ENCODE data around the gene IL27RA. TPM values are rescaled to one million over a fixed set of nuclear protein-coding genes. Genes with fewer than 3 reads are reported as not detected.

Gene IL27RA
- total RNA-seq, 4 donors from 2014 or later, result 3.0 to 5.5 (median 4.5) TPM

DNA sequence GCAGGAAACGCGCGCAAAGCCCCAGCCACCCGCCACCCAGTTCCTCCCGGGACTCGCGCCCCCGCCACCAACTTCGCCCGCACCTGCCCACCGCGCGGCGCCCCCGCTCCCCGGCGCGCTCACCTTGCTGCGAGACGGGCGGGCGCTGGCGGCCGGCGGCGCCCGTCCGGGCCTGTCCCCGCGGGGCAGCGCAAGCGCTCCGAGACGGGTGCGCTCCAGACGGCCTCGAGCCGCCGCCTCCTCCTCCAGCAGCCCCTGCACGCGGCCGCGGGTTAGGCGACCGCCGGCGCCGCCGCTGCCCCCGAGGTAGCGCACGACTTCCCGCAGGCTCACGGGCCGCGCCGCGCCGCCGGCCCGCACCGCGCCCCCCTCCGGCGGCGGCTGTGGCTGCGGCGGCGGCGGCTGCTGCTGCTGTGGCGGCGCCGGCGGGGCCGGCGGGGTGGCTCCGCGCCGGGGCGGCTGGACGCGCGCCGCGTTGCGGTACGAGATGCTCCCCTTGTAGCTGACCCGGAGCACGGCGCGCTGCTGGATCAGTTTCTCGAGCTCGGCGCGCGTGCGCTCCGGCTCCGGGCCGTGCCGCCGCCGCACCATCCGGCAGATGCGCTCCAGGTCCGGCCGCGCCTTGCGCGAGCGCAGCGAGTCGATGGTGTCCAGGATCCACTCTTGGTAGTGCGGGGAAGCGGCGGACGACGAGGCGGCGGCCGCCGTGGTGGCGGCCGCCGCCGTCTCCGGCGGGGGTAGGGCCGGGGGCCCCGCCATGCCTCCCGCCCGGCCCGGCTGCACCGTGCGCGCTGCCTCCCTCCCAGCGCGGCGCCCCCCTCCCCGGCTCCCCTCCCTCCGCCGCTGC lies 58.3 kb downstream of the IL27RA start:
- no peaks in the 10 kb centered on the region for H3K27me3 ChIP-seq
- H3K36me3 ChIP-seq, result peaks cover 8 to 29% (median 18%) of the 10 kb centered on the region in 4 donors
- intact Hi-C loops (cut with DNase I), result no loop called here
- H3K4me3 ChIP-seq, result peak overlapping the region; percentile 72 to 80 (median 75)
- H3K27ac ChIP-seq (replicated peaks in 1 of 4), result peak overlapping the region; percentile 94 to 97 (median 94)
- TF ChIP-seq, protein P1, sequence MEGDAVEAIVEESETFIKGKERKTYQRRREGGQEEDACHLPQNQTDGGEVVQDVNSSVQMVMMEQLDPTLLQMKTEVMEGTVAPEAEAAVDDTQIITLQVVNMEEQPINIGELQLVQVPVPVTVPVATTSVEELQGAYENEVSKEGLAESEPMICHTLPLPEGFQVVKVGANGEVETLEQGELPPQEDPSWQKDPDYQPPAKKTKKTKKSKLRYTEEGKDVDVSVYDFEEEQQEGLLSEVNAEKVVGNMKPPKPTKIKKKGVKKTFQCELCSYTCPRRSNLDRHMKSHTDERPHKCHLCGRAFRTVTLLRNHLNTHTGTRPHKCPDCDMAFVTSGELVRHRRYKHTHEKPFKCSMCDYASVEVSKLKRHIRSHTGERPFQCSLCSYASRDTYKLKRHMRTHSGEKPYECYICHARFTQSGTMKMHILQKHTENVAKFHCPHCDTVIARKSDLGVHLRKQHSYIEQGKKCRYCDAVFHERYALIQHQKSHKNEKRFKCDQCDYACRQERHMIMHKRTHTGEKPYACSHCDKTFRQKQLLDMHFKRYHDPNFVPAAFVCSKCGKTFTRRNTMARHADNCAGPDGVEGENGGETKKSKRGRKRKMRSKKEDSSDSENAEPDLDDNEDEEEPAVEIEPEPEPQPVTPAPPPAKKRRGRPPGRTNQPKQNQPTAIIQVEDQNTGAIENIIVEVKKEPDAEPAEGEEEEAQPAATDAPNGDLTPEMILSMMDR (IDR thresholded peaks at IDR 0.05), result no peak
- TF ChIP-seq POLR2AphosphoS5 (IDR thresholded peaks at IDR 0.05) (no peak), POLR2A (IDR thresholded peaks at IDR 0.05; ENCODE audit: low read depth) (no peak), EP300 (IDR thresholded peaks at IDR 0.05) (no peak)
- H3K9me3 ChIP-seq, result peaks cover 0 to 10% (median 7%) of the 10 kb centered on the region in 4 donors
- 0% methylated on average over 20 of the region's 142 CpGs for WGBS
- H3K4me1 ChIP-seq, result peaks cover 16 to 37% (median 22%) of the 10 kb centered on the region in 4 donors
- DNase-seq (ENCODE audit: extremely low spot score), result no peak

DNA sequence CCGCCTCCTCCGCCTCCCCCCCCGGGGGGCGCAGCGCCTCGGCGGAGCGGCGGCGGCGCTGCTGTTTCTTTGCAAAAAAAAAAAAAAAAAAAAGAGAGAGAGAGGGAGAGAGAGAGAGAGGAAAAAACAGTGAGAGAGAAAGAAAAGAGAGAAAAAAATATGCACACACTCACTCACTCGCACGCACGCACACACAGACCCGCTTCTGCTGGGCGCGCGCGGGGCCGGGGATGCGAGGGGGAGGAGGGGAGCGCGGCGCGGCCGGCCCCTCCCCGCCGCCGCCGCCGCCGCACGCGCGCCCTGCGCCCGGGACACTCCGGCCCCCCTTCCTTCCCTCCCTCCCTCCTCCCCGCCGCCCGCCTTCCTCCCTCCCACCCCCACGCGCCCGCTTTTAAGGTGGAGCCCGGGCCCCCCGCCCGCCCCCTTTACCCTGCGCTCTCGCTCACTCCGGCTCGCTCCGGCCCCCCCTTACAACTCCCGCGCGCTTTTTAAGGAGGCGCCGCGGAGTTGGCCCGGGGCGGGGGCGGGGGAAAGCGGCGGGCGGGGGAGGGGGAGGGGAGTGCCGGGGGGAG lies 59.0 kb downstream of the IL27RA start, which contains the start of gene SAMD1:
TSS of gene SAMD1 (minus strand) at position 243 of the 572 bp plus-strand sequence.
- peaks cover 8 to 31% (median 19%) of the 10 kb centered on the region in 4 donors for H3K36me3 ChIP-seq
- WGBS, result under 1% methylated on average over 27 of the region's 65 CpGs
- peak within 1 kb of the TSS; percentile 72 to 80 (median 75) for H3K4me3 ChIP-seq
- peaks cover 16 to 37% (median 22%) of the 10 kb centered on the region in 4 donors for H3K4me1 ChIP-seq
- H3K27ac ChIP-seq (replicated peaks in 1 of 4), result peak within 1 kb of the TSS; percentile 94 to 97 (median 94)
- H3K9me3 ChIP-seq, result peaks cover 0 to 10% (median 7%) of the 10 kb centered on the region in 4 donors
- intact Hi-C loops (cut with DNase I), result no loop called here
- peak; percentile 97 for DNase-seq (ENCODE audit: extremely low spot score)
- no peaks in the 10 kb centered on the region for H3K27me3 ChIP-seq
- TF ChIP-seq, protein P1 (IDR thresholded peaks at IDR 0.05), result no peak
- TF ChIP-seq POLR2AphosphoS5 (IDR thresholded peaks at IDR 0.05) (no peak), POLR2A (IDR thresholded peaks at IDR 0.05; ENCODE audit: low read depth) (no peak), EP300 (IDR thresholded peaks at IDR 0.05) (no peak)

DNA sequence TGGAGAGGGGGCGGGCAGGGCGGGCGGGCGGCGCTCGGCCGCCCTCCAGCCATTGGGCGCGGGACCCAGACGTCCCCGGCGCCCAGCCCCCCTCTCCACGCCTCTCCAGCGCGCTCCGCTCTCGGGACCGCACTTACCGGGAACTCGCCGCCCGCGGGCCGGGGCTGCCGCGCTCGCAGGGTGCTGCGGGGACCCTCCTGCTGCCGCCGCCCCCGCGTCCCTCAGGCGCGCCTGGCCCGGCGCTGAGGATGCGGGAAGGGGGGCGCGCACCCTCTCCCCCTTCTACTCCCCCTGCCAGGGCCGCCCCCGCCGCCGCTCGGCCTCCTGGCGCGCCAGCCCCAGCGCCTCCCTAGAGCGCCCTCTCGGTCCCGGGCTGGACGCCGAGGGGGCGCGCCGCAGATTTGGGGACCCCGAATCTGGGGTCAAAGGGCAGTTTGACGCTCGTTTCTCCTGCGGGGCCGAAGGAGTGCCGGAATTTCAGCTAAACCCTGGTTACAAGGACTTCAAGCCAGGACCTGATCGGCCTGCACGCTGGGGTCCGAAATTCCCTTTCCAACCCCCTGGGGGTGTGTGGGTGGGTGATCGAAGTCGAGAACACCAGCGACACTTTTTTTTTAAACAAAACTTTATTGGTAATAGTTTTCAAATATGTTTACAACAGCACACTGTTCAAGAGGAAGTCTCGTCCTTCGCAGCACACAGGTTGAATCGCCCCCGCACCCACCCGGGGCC lies 59.7 kb downstream of the IL27RA start:
- H3K27ac ChIP-seq (replicated peaks in 1 of 4), result peak overlapping the region; percentile 94 to 97 (median 94)
- TF ChIP-seq POLR2AphosphoS5 (IDR thresholded peaks at IDR 0.05), result peak; percentile 66 to 89
- peak; percentile 40 for TF ChIP-seq POLR2A (IDR thresholded peaks at IDR 0.05; ENCODE audit: low read depth)
- TF ChIP-seq EP300 (IDR thresholded peaks at IDR 0.05), result no peak
- TF ChIP-seq, protein P1 (IDR thresholded peaks at IDR 0.05), result peak in 2 of 3 experiments; percentile 20 to 29
- WGBS, result 0% methylated on average over 11 of the region's 72 CpGs
- DNase-seq (ENCODE audit: extremely low spot score), result no peak
- peaks cover 0 to 10% (median 7%) of the 10 kb centered on the region in 4 donors for H3K9me3 ChIP-seq
- intact Hi-C loops (cut with DNase I), result no loop called here
- peaks cover 9 to 36% (median 23%) of the 10 kb centered on the region in 4 donors for H3K36me3 ChIP-seq
- peak overlapping the region; percentile 72 to 80 (median 75) for H3K4me3 ChIP-seq
- H3K27me3 ChIP-seq, result no peaks in the 10 kb centered on the region
- H3K4me1 ChIP-seq, result peaks cover 16 to 37% (median 21%) of the 10 kb centered on the region in 4 donors

DNA sequence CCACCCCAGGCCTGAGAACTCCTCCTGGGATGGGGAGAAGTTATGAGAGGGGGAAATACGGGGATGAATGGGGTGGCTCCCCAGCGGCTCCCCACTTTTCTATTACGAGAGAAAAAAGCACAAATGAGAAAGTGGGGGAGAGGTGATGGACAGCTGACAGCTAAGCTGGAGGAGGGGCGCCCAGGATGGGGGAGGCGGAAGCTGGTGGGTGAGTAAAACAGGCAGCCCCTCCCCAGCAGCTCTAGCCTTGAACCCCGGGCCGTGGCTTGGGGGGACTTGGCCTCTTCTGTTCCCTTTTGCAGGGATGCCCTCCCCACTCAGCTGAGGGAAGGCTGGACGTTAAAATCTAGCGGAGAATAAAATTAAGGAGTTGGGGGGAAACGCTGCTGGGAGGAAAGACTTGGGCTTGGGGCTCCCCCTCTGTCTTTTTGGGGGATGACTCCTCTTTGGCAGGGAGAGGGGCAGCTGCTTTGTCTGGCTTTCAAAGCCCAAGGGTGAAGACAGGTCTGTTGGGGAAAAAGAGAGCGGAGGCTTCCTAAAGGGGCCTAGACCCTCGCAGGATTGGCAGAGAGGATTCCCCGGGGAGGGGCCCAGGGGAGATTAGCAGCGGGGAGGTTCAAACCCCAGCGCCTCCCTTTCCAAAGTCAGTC lies 60.4 kb downstream of the IL27RA start:
- H3K27ac ChIP-seq (replicated peaks in 1 of 4), result peak overlapping the region; percentile 94 to 97 (median 94)
- TF ChIP-seq EP300 (IDR thresholded peaks at IDR 0.05) (no peak), POLR2A (IDR thresholded peaks at IDR 0.05; ENCODE audit: low read depth) (no peak), POLR2AphosphoS5 (IDR thresholded peaks at IDR 0.05) (no peak)
- TF ChIP-seq, protein P1 (IDR thresholded peaks at IDR 0.05), result no peak
- peaks cover 16 to 37% (median 21%) of the 10 kb centered on the region in 4 donors for H3K4me1 ChIP-seq
- DNase-seq (ENCODE audit: extremely low spot score), result no peak
- H3K9me3 ChIP-seq, result peaks cover 0 to 10% (median 7%) of the 10 kb centered on the region in 4 donors
- H3K4me3 ChIP-seq, result peak overlapping the region; percentile 72 to 80 (median 75)
- WGBS, result 21% methylated on average over 15 of the region's 15 CpGs
- intact Hi-C loops (cut with DNase I), result no loop called here
- H3K27me3 ChIP-seq, result no peaks in the 10 kb centered on the region
- peaks cover 16 to 40% (median 28%) of the 10 kb centered on the region in 4 donors for H3K36me3 ChIP-seq

All from esophagus muscularis mucosa (tissue), 4 donors.